Dedifferentiated amniotic fluid mesenchymal stem cell (primary cell): Measurements from ENCODE around the gene ENOPH1.

Experiments
- DNase-seq: peaks from one replicate; pipeline ENCODE4 v3.0.0-alpha.2; 2016; ENCODE audit errors: extremely low spot score

Gene ENOPH1

GRCh38 chr4:82508806-82509428 is 78.5 kb downstream of the ENOPH1 start:
- no peak for DNase-seq

- no peak for DNase-seq
These were observed 79.8 kb downstream of the ENOPH1 start for GRCh38 chr4:82510216-82510615.
